Pancreas (tissue), 10 donors: Measurements from ENCODE around the gene OR8B8. TPM values are rescaled to one million over a fixed set of nuclear protein-coding genes. Genes with fewer than 3 reads are reported as not detected.

Experiments used
- ATAC-seq, 4 donors: fragments of 200-7000 bp; cut with Tn5 transposase; one replicate each; pipeline versions ENCODE4 v1.8.0 to v1.9.1; 2020; ENCODE audit warnings: mild to moderate bottlenecking in 4 of 4, moderate library complexity in 4 of 4
- DNase-seq, 6 donors: peaks; one replicate each; pipeline ENCODE4 v3.0.0-alpha.2; 2020
- FAIRE-seq: peaks from 2 replicates; lab custom pipeline; 2012; peaks lifted over from hg19 to GRCh38; lab: Jason Lieb, UNC
- H3K27ac ChIP-seq, 4 donors: fragments of 200-600 bp; sonication (generic); 1 replicate in 3 of 4; 2 replicates in 1 of 4; pipeline versions ENCODE4 v1.5.0 to v1.8.0; 2020
- H3K27me3 ChIP-seq, 4 donors: fragments of 200-600 bp; one replicate each; pipeline ENCODE4 v1.8.0; 2021
- H3K36me3 ChIP-seq, 3 donors: fragments of 200-600 bp; sonication (generic) in 1 of 3; one replicate each; pipeline versions ENCODE4 v1.5.0 to v1.8.0; 2020 to 2021
- H3K4me1 ChIP-seq, 3 donors: fragments of 200-600 bp; one replicate each; pipeline ENCODE4 v1.8.0; 2021
- H3K4me3 ChIP-seq, 4 donors: fragments of 200-600 bp; sonication (generic) in 2 of 4; one replicate each; pipeline versions ENCODE4 v1.5.0 to v1.8.0; 2020 to 2021
- H3K9me3 ChIP-seq, 4 donors: fragments of 200-600 bp; one replicate each; pipeline ENCODE4 v1.8.0; 2021
- WGBS, 2 donors: extraction: QIAGEN DNeasy Blood & Tissue Kit; methylation state at CpG; one replicate each; pipeline ENCODE4 v1.1.7; 2013; 5-methylcytosine and 5-hydroxymethylcytosine counted together
- intact Hi-C, 3 donors: fragments of 100-400 bp; cut with DNase I; formaldehyde crosslinking; loops; one replicate each; pipeline versions ENCODE4 v1.11.1 to v1.14.2; 2022
- polyA plus RNA-seq, 2 donors: library from polyadenylated mRNA; stranded (reverse); fragments of 200-250 nt; gene quantifications; one replicate each; pipeline ENCODE4 v1.2.3, GENCODE V29; 2013
- total RNA-seq, 6 donors: library from RNA; stranded (reverse); fragmentation: NEBNext Ultra II Directional in 4 of 6; extraction: Animal tissue kit (Norgen Biotek cat#: 25700) in 4 of 6; gene quantifications; one replicate each; pipeline versions ENCODE4 v1.2.1 to v1.2.4, GENCODE V29; 2021 to 2023
- TF ChIP-seq, protein P1 (sequence below), 4 donors: fragments of 200-600 bp; sonication (generic) in 3 of 4; IDR thresholded peaks; one replicate each; pipeline versions ENCODE4 v1.5.0 to v1.8.0; 2021; ENCODE audit warnings: antibody characterized with exemption in 4 of 4
- donor health status: healthy with polysubstance abuse.
- donor health status: DM: no; HTN: no; CAD: no; lungs with moderate emphysema.
- donor health status: DM: no; HTN: no; CAD: no.
- donor health status: control.
- donor health status: control.
- donor health status: Bipolar disorder and iron deficiency.
- donor health status: DM: yes; HTN: yes; CAD: no.
- donor health status: DM: no; HTN: no; CAD: no.
- donor health status: DM: no; HTN: no; CAD: no.
- donor health status: DM: yes; HTN: yes; CAD: no.

Gene OR8B8
- total and polyA plus RNA-seq, 8 donors, result not detected

DNA sequence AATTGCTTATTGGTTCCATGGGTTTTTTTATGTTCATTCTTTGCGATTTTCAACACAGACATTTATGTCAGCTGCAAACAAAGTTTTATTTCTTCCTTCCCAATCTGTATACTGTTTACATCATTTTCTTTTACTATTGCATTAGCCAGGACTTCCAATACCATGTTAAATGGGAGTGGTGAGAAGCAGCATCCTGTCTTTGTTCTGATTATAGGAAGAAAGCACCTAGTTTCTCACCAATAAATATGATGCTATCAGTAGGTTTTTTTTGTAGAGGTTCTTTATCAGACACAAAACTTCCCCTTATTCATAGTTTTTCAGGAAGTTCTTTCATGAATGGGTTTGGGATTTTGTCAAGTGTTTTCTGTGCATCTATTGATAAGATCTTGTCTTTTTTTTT, 28.0 kb upstream of the OR8B8 start:
- intact Hi-C loops, result no loop called here
- Histone ChIP-seq H3K9me3 (no peaks in the 10 kb centered on the region), H3K36me3 (no peaks in the 10 kb centered on the region), H3K27ac (no peak overlapping the region), H3K4me1 (no peaks in the 10 kb centered on the region), H3K27me3 (no peaks in the 10 kb centered on the region), H3K4me3 (no peak overlapping the region)
- FAIRE-seq, result no peak
- no peak for DNase-seq
- TF ChIP-seq, protein P1, sequence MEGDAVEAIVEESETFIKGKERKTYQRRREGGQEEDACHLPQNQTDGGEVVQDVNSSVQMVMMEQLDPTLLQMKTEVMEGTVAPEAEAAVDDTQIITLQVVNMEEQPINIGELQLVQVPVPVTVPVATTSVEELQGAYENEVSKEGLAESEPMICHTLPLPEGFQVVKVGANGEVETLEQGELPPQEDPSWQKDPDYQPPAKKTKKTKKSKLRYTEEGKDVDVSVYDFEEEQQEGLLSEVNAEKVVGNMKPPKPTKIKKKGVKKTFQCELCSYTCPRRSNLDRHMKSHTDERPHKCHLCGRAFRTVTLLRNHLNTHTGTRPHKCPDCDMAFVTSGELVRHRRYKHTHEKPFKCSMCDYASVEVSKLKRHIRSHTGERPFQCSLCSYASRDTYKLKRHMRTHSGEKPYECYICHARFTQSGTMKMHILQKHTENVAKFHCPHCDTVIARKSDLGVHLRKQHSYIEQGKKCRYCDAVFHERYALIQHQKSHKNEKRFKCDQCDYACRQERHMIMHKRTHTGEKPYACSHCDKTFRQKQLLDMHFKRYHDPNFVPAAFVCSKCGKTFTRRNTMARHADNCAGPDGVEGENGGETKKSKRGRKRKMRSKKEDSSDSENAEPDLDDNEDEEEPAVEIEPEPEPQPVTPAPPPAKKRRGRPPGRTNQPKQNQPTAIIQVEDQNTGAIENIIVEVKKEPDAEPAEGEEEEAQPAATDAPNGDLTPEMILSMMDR (IDR thresholded peaks at IDR 0.05), result no peak
- WGBS, 2 donors, result 60 to 71% methylated on average over 1 of the region's 1 CpG
- ATAC-seq, result no peak

GRCh38 chr11:124470561-124471227, 25.2 kb upstream of the OR8B8 start:
- TF ChIP-seq, protein P1 (IDR thresholded peaks at IDR 0.05), result no peak
- H3K27me3 ChIP-seq, result no peaks in the 10 kb centered on the region
- no peak for FAIRE-seq
- no peak for DNase-seq
- no peaks in the 10 kb centered on the region for H3K36me3 ChIP-seq
- H3K27ac ChIP-seq, result no peak overlapping the region
- 71 to 73% methylated on average over 11 of the region's 11 CpGs for WGBS, 2 donors
- H3K9me3 ChIP-seq, result no peaks in the 10 kb centered on the region
- ATAC-seq, result no peak
- H3K4me1 ChIP-seq, result no peaks in the 10 kb centered on the region
- no peak overlapping the region for H3K4me3 ChIP-seq
- intact Hi-C loops, result no loop called here

GRCh38 chr11:124467381-124467927, 22.0 kb upstream of the OR8B8 start:
- WGBS, 2 donors, result 70% methylated on average over 8 of the region's 8 CpGs
- H3K9me3 ChIP-seq, result no peaks in the 10 kb centered on the region
- ATAC-seq, result no peak
- DNase-seq, result no peak
- H3K36me3 ChIP-seq, result no peaks in the 10 kb centered on the region
- no peaks in the 10 kb centered on the region for H3K4me1 ChIP-seq
- no peak for FAIRE-seq
- no peak overlapping the region for H3K4me3 ChIP-seq
- no peaks in the 10 kb centered on the region for H3K27me3 ChIP-seq
- no peak overlapping the region for H3K27ac ChIP-seq
- TF ChIP-seq, protein P1 (IDR thresholded peaks at IDR 0.05), result no peak
- intact Hi-C loops, result no loop called here

- ATAC-seq, result no peak
- TF ChIP-seq, protein P1 (IDR thresholded peaks at IDR 0.05), result no peak
- DNase-seq, result no peak
- no peaks in the 10 kb centered on the region for H3K4me1 ChIP-seq
- no peaks in the 10 kb centered on the region for H3K27me3 ChIP-seq
- WGBS, 2 donors, result 56 to 60% methylated on average over 4 of the region's 4 CpGs
- H3K4me3 ChIP-seq, result no peak overlapping the region
- no peaks in the 10 kb centered on the region for H3K36me3 ChIP-seq
- no peaks in the 10 kb centered on the region for H3K9me3 ChIP-seq
- H3K27ac ChIP-seq, result no peak overlapping the region
- intact Hi-C loops, result no loop called here
- no peak for FAIRE-seq
Observed at GRCh38 chr11:124465368-124465767, 19.9 kb upstream of the OR8B8 start.

DNA sequence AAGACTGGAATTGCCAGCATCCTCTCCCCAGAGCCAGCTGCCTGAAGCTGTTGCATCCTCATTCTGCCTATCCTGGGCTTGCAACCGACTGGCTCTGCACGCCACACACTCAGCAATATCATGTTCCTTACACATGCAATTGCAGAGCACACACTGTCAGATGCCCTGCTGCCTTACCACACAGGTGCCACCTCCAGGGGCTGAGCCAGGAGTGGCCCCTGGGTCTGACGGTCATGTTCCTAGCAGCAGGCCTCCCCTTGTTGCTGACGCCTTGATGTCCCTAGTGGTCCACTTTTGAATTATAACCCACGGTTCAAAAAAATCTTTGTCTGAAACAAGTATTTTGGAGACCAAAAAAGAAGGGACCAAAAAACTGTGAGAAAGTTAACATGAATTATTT, 18.5 kb upstream of the OR8B8 start:
- Histone ChIP-seq H3K36me3 (no peaks in the 10 kb centered on the region), H3K27ac (no peak overlapping the region), H3K27me3 (no peaks in the 10 kb centered on the region), H3K4me3 (no peak overlapping the region), H3K4me1 (no peaks in the 10 kb centered on the region), H3K9me3 (no peaks in the 10 kb centered on the region)
- FAIRE-seq (no peak), ATAC-seq (no peak), DNase-seq (no peak)
- intact Hi-C loops, result no loop called here
- 63 to 76% methylated on average over 5 of the region's 5 CpGs for WGBS, 2 donors
- TF ChIP-seq, protein P1 (IDR thresholded peaks at IDR 0.05), result no peak
